HG03439 (cell line): ENCODE measurements around the gene ACACA.

Source experiments
- ATAC-seq: cut with Tn5 transposase; IDR thresholded peaks from one replicate; pipeline ENCODE4 v1.9.1; 2021; ENCODE audit warnings: mild to moderate bottlenecking, moderate library complexity; ENCODE audit not compliant: unreplicated experiment

Gene ACACA

DNA sequence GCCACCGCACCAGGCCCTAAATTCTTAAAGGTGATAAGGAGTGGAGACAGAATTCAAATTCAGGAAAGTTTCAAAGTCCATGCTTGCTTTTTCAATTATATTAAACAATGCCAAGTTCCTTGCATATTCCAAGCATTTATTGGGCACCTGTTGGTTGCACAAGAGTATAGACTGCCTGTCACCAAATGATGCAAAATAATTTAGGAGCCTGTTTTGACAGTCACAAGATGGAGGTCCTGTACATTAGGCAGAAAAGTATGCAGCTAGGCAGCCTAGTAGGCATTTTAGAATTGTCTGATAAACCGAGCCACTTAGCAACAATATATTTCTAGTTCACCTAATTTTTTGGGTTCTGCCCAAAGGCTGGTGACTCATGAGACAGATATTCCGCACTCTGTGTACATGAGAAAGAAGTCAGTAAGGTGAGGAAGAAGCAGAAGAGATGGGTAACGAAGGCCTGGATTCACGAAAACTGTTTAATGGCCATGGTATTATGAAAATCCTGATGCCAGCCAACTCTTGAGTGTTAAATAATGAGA lies 7.3 kb downstream of the ACACA start:
- no peak for ATAC-seq

DNA sequence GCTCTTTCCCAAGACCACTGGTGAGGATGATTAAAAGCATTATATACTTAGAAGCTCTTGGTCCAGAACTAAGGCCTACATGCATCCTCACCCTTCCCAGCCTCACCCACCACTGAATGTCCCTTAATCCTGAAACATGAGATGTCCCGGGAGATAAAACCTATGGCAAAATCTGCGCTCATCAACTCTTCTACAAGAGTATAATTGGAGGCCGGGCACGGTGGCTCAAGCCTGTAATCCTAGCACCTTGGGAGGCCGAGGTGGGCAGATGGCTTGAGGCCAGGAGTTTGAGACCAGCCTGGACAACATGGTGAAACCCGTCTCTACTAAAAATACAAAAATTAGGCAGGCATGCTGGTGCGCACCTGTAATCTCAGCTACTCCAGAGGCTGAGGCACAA lies 13.3 kb downstream of the ACACA start:
- ATAC-seq = no peak

GRCh38 chr17:37392024-37392590 lies 14.5 kb downstream of the ACACA start:
- ATAC-seq = no peak

DNA sequence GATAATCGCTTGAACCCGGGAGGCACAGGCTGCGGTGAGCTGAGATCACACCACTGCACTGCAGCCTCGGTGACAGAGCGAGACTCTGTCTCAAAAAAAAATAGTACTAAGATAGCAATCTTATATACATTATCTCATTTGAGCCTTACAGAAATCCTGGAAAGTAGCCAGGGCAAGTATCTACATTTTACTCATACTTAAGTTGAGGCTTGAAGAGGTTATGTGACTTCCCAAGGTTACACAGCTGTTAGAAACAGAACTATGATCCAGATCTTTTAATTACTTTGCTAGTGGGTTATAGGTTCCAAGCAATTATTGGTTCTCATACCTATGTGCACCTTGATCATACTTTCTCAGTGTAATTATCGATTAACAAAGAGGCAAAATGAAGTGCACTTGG lies 15.5 kb downstream of the ACACA start:
- ATAC-seq = no peak

DNA sequence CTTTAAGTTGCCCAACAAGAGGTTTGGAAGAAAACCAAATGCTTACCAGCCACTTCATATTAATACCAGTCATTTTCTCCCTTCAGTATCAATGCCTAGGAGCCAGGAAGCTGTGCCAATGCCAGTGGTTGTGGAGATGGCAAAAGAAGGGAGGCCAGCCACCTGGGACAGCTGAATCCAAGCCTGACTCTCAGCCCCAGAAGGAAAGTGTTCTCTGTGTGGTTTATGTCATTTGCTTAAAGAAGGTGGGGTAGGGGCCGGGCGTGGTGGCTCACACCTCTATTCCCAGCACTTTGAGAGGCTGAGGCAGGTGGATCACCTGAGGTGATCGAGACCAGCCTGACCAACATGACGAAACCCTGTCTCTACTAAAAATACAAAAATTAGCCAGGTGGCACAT lies 17.5 kb downstream of the ACACA start:
- ATAC-seq = no peak

DNA sequence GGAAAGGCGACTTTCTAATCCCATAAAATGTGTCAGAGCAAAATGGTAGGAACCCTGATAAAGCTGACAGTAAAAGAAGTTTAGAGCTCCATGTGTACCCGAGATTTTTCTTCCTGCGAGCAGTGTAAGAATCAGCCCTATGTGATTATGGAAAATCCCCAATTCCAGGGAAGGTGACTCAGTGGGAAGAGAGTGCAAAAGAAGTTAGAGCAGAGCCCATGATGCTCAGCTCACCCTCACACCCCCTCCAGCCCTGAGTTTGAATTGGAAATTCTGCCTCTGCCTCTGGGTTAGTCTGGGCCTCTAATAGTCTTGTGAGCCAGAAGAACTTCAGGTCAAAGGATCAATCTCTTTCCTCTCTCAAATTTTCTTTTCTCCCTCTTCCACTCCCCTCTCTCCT lies 18.4 kb downstream of the ACACA start:
- no peak for ATAC-seq

GRCh38 chr17:37386462-37386861 lies 20.2 kb downstream of the ACACA start:
- no peak for ATAC-seq

DNA sequence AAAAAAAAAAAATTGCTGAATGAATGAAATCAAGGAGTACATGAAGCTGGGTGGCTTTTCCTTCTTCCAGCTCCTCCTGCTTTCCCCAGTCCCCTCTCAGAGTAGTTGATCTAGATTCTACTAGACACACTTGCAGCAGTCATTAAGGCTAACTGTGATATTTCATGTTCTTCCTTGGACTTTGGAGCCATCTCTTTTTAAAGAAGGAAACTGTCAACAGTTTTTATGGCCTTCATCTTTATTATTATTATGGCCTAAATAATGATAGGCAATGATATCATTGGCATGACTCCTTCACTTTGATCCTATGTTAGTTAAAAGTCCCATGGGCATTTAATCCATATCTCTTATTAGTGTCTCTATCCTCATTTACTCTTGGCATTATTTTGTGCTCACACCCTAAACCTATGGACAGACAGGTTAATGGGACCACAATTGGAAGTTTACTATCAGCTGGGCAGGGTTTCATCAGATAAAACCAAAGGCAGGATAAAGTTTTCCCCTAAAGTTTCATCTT lies 21.1 kb downstream of the ACACA start:
- no peak for ATAC-seq

DNA sequence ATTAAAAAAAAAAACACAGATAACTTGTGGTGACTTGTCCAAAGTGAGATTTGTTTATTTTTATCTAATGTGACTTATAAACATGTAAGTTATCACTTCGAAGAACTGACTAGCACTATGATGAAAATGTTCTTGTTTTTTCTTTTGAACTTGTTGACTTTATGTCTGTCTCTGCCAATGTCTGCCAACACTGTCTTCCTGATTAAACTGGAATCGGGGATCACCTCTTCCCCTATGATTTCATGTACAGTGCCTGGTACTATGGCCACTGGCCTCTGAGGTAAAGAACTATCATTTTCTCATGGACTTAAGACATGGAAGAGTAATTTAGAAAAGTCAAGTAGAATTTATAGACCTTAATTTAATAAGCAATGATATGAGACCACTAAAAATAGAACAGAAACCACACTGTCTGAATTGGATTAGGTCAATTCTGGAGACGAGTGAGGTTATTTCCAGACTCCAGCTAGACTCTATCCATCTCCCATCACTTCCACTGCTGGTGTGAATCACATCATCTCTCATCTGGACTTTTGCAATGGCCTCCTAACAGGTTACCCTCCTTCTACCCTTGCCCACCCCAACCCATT lies 22.0 kb downstream of the ACACA start:
- ATAC-seq = no peak

DNA sequence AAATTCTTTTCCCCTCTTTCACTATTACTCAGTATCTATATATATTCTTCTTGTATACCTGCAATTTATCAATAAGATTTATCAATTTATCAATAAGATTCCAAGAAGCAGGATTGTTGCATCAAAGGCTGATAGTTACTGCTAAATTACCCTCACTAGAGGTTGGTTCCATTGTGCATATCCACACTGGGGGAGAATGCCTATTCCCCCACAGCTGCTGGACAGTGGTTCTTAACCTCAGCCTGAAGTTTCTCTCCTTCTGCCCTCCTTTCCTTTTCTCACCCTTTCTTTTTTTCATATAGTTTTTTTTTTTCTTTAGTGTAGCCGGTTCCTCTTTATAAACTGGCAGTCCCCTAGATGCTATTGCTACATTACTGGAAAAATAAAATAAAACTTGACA lies 24.6 kb downstream of the ACACA start:
- ATAC-seq = no peak

- ATAC-seq = no peak
Measured at GRCh38 chr17:37375706-37376105, 30.9 kb downstream of the ACACA start, which contains the start of gene C17orf78. Gene C17orf78 (plus strand): TSS chr17:37375985. CDS start chr17:37376093, 108 bp downstream.

- ATAC-seq = no peak
Measured at GRCh38 chr17:37373530-37374159, 33.0 kb downstream of the ACACA start.

GRCh38 chr17:37368577-37368976 lies 38.1 kb downstream of the ACACA start:
- ATAC-seq = no peak

GRCh38 chr17:37365589-37365988 lies 41.0 kb downstream of the ACACA start:
- no peak for ATAC-seq

GRCh38 chr17:37361543-37361942 lies 45.1 kb downstream of the ACACA start:
- no peak for ATAC-seq

DNA sequence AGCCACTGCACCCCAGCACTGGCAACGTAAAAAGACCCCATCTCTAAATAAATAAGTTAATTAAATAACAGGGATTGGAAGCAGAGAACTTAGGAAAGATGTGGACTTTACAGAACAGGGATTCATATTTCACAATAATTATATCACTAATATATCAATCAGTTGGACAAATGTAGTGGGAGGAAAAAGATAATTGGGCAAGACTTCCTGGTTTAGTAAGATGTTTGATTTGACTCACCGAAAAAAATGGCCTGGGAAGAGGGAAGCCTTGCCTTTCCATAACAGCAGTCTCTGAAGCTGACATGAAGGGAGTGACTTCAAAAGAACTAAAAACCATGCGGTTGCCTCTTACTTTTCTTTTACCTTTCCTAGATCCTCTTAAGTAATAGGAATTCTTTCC lies 46.0 kb downstream of the ACACA start:
- no peak for ATAC-seq

- ATAC-seq = no peak
Measured at GRCh38 chr17:37359682-37360188, 46.9 kb downstream of the ACACA start.

- peak; percentile 90 for ATAC-seq
Measured at GRCh38 chr17:37358830-37359681, 47.6 kb downstream of the ACACA start.

- peak; percentile 16 for ATAC-seq
Measured at GRCh38 chr17:37358098-37358829, 48.4 kb downstream of the ACACA start.
